ENCODE results near the gene CORO1A.

DNA sequence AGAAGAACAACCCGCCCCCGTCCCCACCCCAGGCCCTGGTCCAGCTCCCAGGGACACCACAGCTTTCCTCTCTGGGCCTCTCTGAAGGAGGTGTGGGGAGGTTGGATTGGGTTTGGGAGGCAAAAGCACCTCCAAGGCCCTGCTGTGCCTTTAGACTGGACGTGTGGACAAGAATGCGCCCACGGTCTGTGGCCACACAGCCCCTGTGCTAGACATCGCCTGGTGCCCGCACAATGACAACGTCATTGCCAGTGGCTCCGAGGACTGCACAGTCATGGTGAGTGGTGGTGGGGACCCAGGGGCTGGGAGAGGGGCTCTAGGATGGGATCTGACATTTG is 3.0 kb downstream of the CORO1A start:
- TF ChIP-seq, protein P1, sequence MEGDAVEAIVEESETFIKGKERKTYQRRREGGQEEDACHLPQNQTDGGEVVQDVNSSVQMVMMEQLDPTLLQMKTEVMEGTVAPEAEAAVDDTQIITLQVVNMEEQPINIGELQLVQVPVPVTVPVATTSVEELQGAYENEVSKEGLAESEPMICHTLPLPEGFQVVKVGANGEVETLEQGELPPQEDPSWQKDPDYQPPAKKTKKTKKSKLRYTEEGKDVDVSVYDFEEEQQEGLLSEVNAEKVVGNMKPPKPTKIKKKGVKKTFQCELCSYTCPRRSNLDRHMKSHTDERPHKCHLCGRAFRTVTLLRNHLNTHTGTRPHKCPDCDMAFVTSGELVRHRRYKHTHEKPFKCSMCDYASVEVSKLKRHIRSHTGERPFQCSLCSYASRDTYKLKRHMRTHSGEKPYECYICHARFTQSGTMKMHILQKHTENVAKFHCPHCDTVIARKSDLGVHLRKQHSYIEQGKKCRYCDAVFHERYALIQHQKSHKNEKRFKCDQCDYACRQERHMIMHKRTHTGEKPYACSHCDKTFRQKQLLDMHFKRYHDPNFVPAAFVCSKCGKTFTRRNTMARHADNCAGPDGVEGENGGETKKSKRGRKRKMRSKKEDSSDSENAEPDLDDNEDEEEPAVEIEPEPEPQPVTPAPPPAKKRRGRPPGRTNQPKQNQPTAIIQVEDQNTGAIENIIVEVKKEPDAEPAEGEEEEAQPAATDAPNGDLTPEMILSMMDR (IDR thresholded peaks at IDR 0.05) = no peak
- TF ChIP-seq POLR2A (IDR thresholded peaks at IDR 0.05) = no peak
